Stomach (tissue), 9 donors: ENCODE data around the gene PTPRD. TPM values are rescaled to one million over a fixed set of nuclear protein-coding genes. Genes with fewer than 3 reads are reported as not detected.

ENCODE experiments used
- DNase-seq, 2 donors: peaks; one replicate each; pipeline versions ENCODE4 v3.0.0 to v3.0.0-alpha.2; 2013 to 2019
- H3K27ac ChIP-seq, 5 donors: fragments of 200-600 bp in 4 of 5; sonication (generic) in 4 of 5; one replicate each; pipeline ENCODE4 v1.5.1; 2013 to 2019; ENCODE audit warnings: mild to moderate bottlenecking in 1 of 5, moderate library complexity in 1 of 5
- H3K27me3 ChIP-seq, 3 donors: fragments of 200-600 bp; sonication (generic); one replicate each; pipeline ENCODE4 v1.5.1; 2017 to 2019; ENCODE audit warnings: mixed run types in 1 of 3
- H3K36me3 ChIP-seq, 4 donors: fragments of 200-600 bp; sonication (generic); 1 replicate in 3 of 4; 2 replicates in 1 of 4; pipeline ENCODE4 v1.5.1; 2016 to 2019
- H3K4me1 ChIP-seq, 4 donors: fragments of 200-600 bp; sonication (generic); one replicate each; pipeline ENCODE4 v1.5.1; 2016 to 2019
- H3K4me3 ChIP-seq, 4 donors: fragments of 200-600 bp; sonication (generic) in 3 of 4; one replicate each; pipeline ENCODE4 v1.5.1; 2016 to 2019; ENCODE audit warnings: mild to moderate bottlenecking in 1 of 4
- H3K9me3 ChIP-seq, 4 donors: fragments of 200-600 bp; sonication (generic); one replicate each; pipeline ENCODE4 v1.5.1; 2016 to 2019
- CTCF ChIP-seq, 7 experiments: fragments of 450-650 bp in 4 of 7; fragments of 200-600 bp in 3 of 7; sonication (generic) in 3 of 7; IDR thresholded peaks; one replicate each; pipeline ENCODE4 v1.5.1; 2016 to 2019; ENCODE audit warnings: antibody characterized with exemption in 7 of 7, control low read depth in 2 of 7, mild to moderate bottlenecking in 1 of 7
- EP300 ChIP-seq: sonication (generic); formaldehyde crosslinking; IDR thresholded peaks from one replicate; pipeline ENCODE4 v1.6.1; 2017; ENCODE audit warnings: antibody characterized with exemption
- POLR2A ChIP-seq, 4 donors: fragments of 450-650 bp; IDR thresholded peaks; one replicate each; pipeline ENCODE4 v1.6.1; 2016; ENCODE audit warnings: antibody characterized with exemption in 4 of 4, control low read depth in 2 of 4, mild to moderate bottlenecking in 1 of 4, moderate library complexity in 1 of 4
- POLR2AphosphoS5 ChIP-seq, 3 donors: sonication (generic); formaldehyde crosslinking; IDR thresholded peaks; one replicate each; pipeline ENCODE4 v1.6.1; 2016; ENCODE audit warnings: antibody characterized with exemption in 3 of 3
- WGBS, 5 donors: extraction: QIAGEN DNeasy Blood & Tissue Kit in 3 of 5; methylation state at CpG; one replicate each; pipeline versions ENCODE4 v1.1.5 to v1.1.7; 2013 to 2018; 5-methylcytosine and 5-hydroxymethylcytosine counted together
- intact Hi-C: fragments of 100-400 bp; cut with DNase I; formaldehyde crosslinking; loops from one replicate; pipeline ENCODE4 v1.15.1; 2023; ENCODE audit warnings: low total_unique reads
- polyA plus RNA-seq, 3 donors: library from polyadenylated mRNA; stranded (reverse); fragments of 200-250 nt; gene quantifications; one replicate each; pipeline ENCODE4 v1.2.3, GENCODE V29; 2013
- total RNA-seq, 5 donors: library from RNA; depleted of rRNA; stranded (reverse); fragments of >200 nt; gene quantifications; one replicate each; pipeline versions ENCODE4 v1.1.0 to v1.2.3, GENCODE V29; 2014 to 2016
- donor health status: healthy with polysubstance abuse.
- donor health status: Bipolar disorder and iron deficiency.
- donor health status: healthy.

The PTPRD gene
- total and polyA plus RNA-seq, 8 donors, result 0.12 to 53.1 (median 1.2) TPM

GRCh38 chr9:10014889-10015288, 597.9 kb downstream of the PTPRD start:
- Histone ChIP-seq H3K27ac (no peak overlapping the region), H3K4me1 (no peaks in the 10 kb centered on the region), H3K4me3 (no peak overlapping the region), H3K27me3 (no peaks in the 10 kb centered on the region), H3K9me3 (no peaks in the 10 kb centered on the region), H3K36me3 (no peaks in the 10 kb centered on the region)
- WGBS, 5 donors, result 84 to 91% (median 89%) methylated on average over 2 of the region's 2 CpGs
- TF ChIP-seq POLR2A (IDR thresholded peaks at IDR 0.05), result no peak
- TF ChIP-seq CTCF (IDR thresholded peaks at IDR 0.05), result no peak
- TF ChIP-seq EP300, result no peak
- no peak for TF ChIP-seq POLR2AphosphoS5 (IDR thresholded peaks at IDR 0.05)
- DNase-seq, result no peak
- intact Hi-C loops, result no loop called here

GRCh38 chr9:10009401-10009800, 603.4 kb downstream of the PTPRD start:
- no peak overlapping the region for H3K27ac ChIP-seq
- 81 to 92% (median 90%) methylated on average over 3 of the region's 3 CpGs for WGBS, 5 donors
- peaks cover 0 to 5% (median 2%) of the 10 kb centered on the region in 4 donors for H3K4me1 ChIP-seq
- H3K36me3 ChIP-seq, result no peaks in the 10 kb centered on the region
- H3K4me3 ChIP-seq, result no peak overlapping the region
- DNase-seq, result no peak
- intact Hi-C loops, result no loop called here
- no peaks in the 10 kb centered on the region for H3K27me3 ChIP-seq
- TF ChIP-seq POLR2AphosphoS5 (IDR thresholded peaks at IDR 0.05), result no peak
- no peaks in the 10 kb centered on the region for H3K9me3 ChIP-seq

GRCh38 chr9:10008101-10008799, 604.6 kb downstream of the PTPRD start:
- WGBS, 5 donors, result 10 to 90% (median 69%) methylated on average over 1 of the region's 1 CpG
- TF ChIP-seq CTCF (IDR thresholded peaks at IDR 0.05), result no peak
- no peak for TF ChIP-seq EP300
- TF ChIP-seq POLR2A (IDR thresholded peaks at IDR 0.05), result no peak
- no peak for TF ChIP-seq POLR2AphosphoS5 (IDR thresholded peaks at IDR 0.05)
- H3K4me3 ChIP-seq, result no peak overlapping the region
- DNase-seq, result no peak
- no peaks in the 10 kb centered on the region for H3K36me3 ChIP-seq
- H3K27ac ChIP-seq, result no peak overlapping the region
- peaks cover 0 to 5% (median 2%) of the 10 kb centered on the region in 4 donors for H3K4me1 ChIP-seq
- no peaks in the 10 kb centered on the region for H3K9me3 ChIP-seq
- H3K27me3 ChIP-seq, result no peaks in the 10 kb centered on the region
- intact Hi-C loops, result no loop called here

- Histone ChIP-seq H3K9me3 (no peaks in the 10 kb centered on the region), H3K27me3 (no peaks in the 10 kb centered on the region), H3K27ac (no peak overlapping the region), H3K4me1 (peaks cover 0 to 5% (median 2%) of the 10 kb centered on the region in 4 donors), H3K4me3 (no peak overlapping the region), H3K36me3 (no peaks in the 10 kb centered on the region)
- DNase-seq, result no peak
- WGBS, 5 donors, result 84 to 92% (median 90%) methylated on average over 5 of the region's 5 CpGs
- intact Hi-C loops, result no loop called here
- TF ChIP-seq CTCF (IDR thresholded peaks at IDR 0.05) (no peak), POLR2AphosphoS5 (IDR thresholded peaks at IDR 0.05) (no peak)
Measured at GRCh38 chr9:10007356-10007755, 605.4 kb downstream of the PTPRD start.

- DNase-seq, result peak in 1 of 2 donors; percentile 30
- Histone ChIP-seq H3K27ac (no peak overlapping the region), H3K27me3 (no peaks in the 10 kb centered on the region), H3K9me3 (no peaks in the 10 kb centered on the region), H3K36me3 (no peaks in the 10 kb centered on the region), H3K4me3 (no peak overlapping the region), H3K4me1 (peaks cover 0 to 5% (median 2%) of the 10 kb centered on the region in 4 donors)
- TF ChIP-seq CTCF (IDR thresholded peaks at IDR 0.05) (no peak), EP300 (no peak), POLR2AphosphoS5 (IDR thresholded peaks at IDR 0.05) (no peak), POLR2A (IDR thresholded peaks at IDR 0.05) (no peak)
- WGBS, 5 donors, result 8 to 18% (median 15%) methylated on average over 4 of the region's 4 CpGs
- intact Hi-C loops, result no loop called here
Measured at GRCh38 chr9:10005206-10005605, 607.6 kb downstream of the PTPRD start.
